Choroid plexus epithelial cell (primary cell): ENCODE data around the gene ZFYVE28.

ENCODE experiments used
- DNase-seq: peaks from one replicate; pipeline ENCODE4 v3.0.0-alpha.2; 2010; ENCODE audit warnings: low read depth
- H3K4me3 ChIP-seq: 2 replicates; pipeline ENCODE4 v1.5.1; 2011; ENCODE audit warnings: low read depth, mild to moderate bottlenecking, control low read depth, low read length, moderate library complexity
- TF ChIP-seq, protein P1 (sequence below): conservative IDR thresholded peaks from 2 replicates; pipeline ENCODE4 v1.5.1; 2011; ENCODE audit warnings: low read depth, mild to moderate bottlenecking, control low read depth, inconsistent platforms, low read length, moderate library complexity

ZFYVE28 gene

DNA sequence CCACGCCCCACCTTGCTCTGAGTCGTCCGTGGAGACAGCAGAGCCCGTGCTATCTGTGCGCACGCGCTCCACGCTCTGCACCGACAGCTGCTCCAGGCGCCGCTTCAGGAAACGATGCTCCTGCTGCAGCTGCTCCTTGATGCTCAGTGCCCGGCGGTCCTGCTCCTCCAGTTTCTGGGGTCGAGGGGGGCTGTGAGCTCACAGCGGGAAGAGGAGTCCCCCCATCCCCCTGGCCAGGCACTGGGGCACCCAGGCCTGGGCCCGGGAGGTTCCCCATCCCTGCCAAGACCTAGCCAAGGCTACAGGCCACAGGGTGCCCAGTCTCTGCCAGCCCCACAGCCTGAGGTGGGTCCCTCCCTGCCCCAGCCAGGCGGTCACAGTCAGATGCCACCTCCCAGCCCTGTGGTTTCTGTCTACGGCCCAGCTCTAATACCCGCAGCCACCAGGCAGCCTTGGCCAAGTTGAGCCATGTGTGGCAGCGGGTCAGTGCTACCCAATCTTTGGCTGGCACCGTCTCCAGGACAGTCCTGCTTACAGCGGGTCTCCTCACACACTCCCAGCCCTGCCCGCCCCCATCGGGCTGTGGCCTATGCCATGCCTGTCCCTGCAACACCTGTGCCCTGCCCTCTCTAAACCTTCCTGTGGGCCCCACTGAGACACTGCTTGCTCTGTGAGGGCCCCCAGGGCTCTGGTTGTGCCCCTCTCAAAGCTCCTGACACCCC is 167.2 kb downstream of the ZFYVE28 start:
- TF ChIP-seq, protein P1, sequence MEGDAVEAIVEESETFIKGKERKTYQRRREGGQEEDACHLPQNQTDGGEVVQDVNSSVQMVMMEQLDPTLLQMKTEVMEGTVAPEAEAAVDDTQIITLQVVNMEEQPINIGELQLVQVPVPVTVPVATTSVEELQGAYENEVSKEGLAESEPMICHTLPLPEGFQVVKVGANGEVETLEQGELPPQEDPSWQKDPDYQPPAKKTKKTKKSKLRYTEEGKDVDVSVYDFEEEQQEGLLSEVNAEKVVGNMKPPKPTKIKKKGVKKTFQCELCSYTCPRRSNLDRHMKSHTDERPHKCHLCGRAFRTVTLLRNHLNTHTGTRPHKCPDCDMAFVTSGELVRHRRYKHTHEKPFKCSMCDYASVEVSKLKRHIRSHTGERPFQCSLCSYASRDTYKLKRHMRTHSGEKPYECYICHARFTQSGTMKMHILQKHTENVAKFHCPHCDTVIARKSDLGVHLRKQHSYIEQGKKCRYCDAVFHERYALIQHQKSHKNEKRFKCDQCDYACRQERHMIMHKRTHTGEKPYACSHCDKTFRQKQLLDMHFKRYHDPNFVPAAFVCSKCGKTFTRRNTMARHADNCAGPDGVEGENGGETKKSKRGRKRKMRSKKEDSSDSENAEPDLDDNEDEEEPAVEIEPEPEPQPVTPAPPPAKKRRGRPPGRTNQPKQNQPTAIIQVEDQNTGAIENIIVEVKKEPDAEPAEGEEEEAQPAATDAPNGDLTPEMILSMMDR: no peak
- DNase-seq: no peak

DNA sequence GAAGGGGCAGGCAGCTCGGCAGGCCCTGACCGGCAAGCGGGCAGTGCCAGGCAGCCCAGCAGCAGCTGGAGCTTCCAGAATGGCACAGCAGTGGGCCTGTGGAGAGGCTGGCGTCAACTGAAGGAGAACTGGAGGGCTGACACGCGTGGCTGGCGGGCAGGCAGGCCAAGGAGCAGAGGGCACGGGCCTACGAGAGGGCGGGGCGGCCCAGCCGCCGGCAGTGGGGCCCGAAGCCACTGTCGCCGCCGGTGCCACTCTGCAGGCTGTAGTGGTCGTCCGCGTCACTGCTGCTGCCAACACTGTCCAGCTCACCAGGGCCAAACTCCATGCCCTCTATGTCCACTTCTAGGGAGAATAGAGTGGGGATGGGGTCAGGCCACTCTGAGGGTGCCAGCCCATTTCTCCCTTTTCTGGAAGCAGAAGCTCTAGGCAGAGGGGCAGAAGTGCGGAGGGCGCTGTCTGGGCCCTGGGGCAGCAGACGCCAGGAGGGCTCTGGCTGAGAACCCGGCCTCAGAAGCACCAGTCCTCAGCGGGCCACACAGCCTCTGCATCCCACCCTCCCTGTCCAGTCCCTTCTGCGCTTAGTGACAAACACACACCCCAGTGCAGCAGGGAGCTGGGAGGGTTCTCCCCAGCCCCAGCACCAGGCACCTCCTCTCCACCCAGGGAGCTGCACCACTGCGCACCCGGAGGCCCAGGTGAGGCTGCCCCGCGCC is 167.9 kb downstream of the ZFYVE28 start:
- no peak for DNase-seq

More for the DNA sequence above, 167.2 kb downstream of the ZFYVE28 start:
- no peak overlapping the region for H3K4me3 ChIP-seq

GRCh38 chr4:2249526-2250356 is 168.7 kb downstream of the ZFYVE28 start:
- TF ChIP-seq, protein P1: no peak
- no peak overlapping the region for H3K4me3 ChIP-seq
- no peak for DNase-seq

More for the DNA sequence above, 167.9 kb downstream of the ZFYVE28 start:
- TF ChIP-seq, protein P1: no peak
- H3K4me3 ChIP-seq: no peak overlapping the region

- H3K4me3 ChIP-seq: no peak overlapping the region
- TF ChIP-seq, protein P1: no peak
- DNase-seq: no peak
Observed at GRCh38 chr4:2248821-2249261, 169.6 kb downstream of the ZFYVE28 start.

DNA sequence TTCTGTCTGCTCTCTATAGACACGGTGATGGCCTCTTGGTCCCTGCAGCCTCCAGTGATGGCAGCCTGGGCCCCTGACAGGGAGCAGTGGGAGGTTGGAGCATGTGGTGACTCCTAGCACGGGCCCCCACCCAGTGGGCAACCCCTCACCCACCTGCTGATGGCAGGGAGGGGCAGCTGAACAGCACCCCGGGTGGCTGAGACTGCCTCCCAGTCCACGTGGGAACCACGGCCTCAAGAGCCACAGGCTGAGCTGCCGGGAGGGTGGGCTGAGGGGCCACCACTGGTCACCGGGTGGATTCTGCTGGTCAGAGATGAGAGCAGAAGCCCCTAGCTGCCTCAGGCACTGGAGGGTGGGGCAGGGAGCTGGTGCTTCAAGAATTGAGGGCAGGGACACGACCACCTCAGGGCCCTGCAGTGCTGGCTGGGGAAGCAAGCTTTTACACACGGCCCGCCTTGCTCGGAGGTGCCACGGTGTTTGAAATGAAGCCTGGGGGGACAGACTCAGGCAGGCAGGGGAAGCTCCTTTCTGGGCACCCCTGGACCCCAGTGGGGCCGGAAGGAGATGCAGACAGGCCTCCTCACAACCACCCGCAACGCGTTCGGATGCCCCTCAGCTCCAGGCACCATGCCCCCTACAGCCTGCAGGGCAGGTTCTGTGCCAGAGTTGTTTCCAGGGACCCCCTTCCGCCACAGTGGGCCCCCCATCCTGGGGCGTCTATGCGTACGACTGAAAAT is 170.2 kb downstream of the ZFYVE28 start:
- no peak overlapping the region for H3K4me3 ChIP-seq
- TF ChIP-seq, protein P1: no peak
- no peak for DNase-seq
